Measurements from ENCODE around the gene RAB44. TPM values are rescaled to one million over a fixed set of nuclear protein-coding genes. Genes with fewer than 3 reads are reported as not detected.

Gene RAB44
- polyA plus RNA-seq, 4 donors = 0.06 to 0.09 (median 0.08) TPM; not detected in 1

- no peak for DNase-seq (ENCODE audit: low read depth in 4 of 4, low spot score in 3 of 4)
Observed at GRCh38 chr6:36728289-36729160, 30.9 kb downstream of the RAB44 start.

- DNase-seq (ENCODE audit: low read depth in 4 of 4, low spot score in 3 of 4) = no peak
Observed at GRCh38 chr6:36729161-36729524, 31.5 kb downstream of the RAB44 start.

- no peak for DNase-seq (ENCODE audit: low read depth in 4 of 4, low spot score in 3 of 4)
Observed at GRCh38 chr6:36730424-36731380, 33.1 kb downstream of the RAB44 start.

GRCh38 chr6:36731622-36732310 lies 34.1 kb downstream of the RAB44 start:
- no peak for DNase-seq (ENCODE audit: low read depth in 4 of 4, low spot score in 3 of 4)

GRCh38 chr6:36733300-36733699 lies 35.7 kb downstream of the RAB44 start:
- DNase-seq (ENCODE audit: low read depth in 4 of 4, low spot score in 3 of 4) = no peak

GRCh38 chr6:36734486-36735060 lies 36.9 kb downstream of the RAB44 start:
- DNase-seq (ENCODE audit: low read depth in 4 of 4, low spot score in 3 of 4) = no peak

GRCh38 chr6:36735110-36736071 lies 37.8 kb downstream of the RAB44 start:
- no peak for DNase-seq (ENCODE audit: low read depth in 4 of 4, low spot score in 3 of 4)

- no peak for DNase-seq (ENCODE audit: low read depth in 4 of 4, low spot score in 3 of 4)
Observed at GRCh38 chr6:36737043-36737785, 39.6 kb downstream of the RAB44 start.

- no peak for DNase-seq (ENCODE audit: low read depth in 4 of 4, low spot score in 3 of 4)
Observed at GRCh38 chr6:36738108-36738507, 40.5 kb downstream of the RAB44 start.

GRCh38 chr6:36739947-36740817 lies 42.6 kb downstream of the RAB44 start:
- no peak for DNase-seq (ENCODE audit: low read depth in 4 of 4, low spot score in 3 of 4)

- no peak for DNase-seq (ENCODE audit: low read depth in 4 of 4, low spot score in 3 of 4)
Observed at GRCh38 chr6:36740818-36741179, 43.2 kb downstream of the RAB44 start.

- no peak for DNase-seq (ENCODE audit: low read depth in 4 of 4, low spot score in 3 of 4)
Observed at GRCh38 chr6:36742146-36742545, 44.5 kb downstream of the RAB44 start.

GRCh38 chr6:36743032-36743431 lies 45.4 kb downstream of the RAB44 start:
- DNase-seq (ENCODE audit: low read depth in 4 of 4, low spot score in 3 of 4) = no peak

- no peak for DNase-seq (ENCODE audit: low read depth in 4 of 4, low spot score in 3 of 4)
Observed at GRCh38 chr6:36743538-36744303, 46.1 kb downstream of the RAB44 start.

GRCh38 chr6:36744304-36744673 lies 46.7 kb downstream of the RAB44 start:
- no peak for DNase-seq (ENCODE audit: low read depth in 4 of 4, low spot score in 3 of 4)

- no peak for DNase-seq (ENCODE audit: low read depth in 4 of 4, low spot score in 3 of 4)
Observed at GRCh38 chr6:36745283-36745682, 47.7 kb downstream of the RAB44 start.

- DNase-seq (ENCODE audit: low read depth in 4 of 4, low spot score in 3 of 4) = no peak
Observed at GRCh38 chr6:36745836-36746235, 48.2 kb downstream of the RAB44 start.

Data from right renal pelvis (tissue), 4 donors.